ENCODE measurements around the gene MSH3.

DNA sequence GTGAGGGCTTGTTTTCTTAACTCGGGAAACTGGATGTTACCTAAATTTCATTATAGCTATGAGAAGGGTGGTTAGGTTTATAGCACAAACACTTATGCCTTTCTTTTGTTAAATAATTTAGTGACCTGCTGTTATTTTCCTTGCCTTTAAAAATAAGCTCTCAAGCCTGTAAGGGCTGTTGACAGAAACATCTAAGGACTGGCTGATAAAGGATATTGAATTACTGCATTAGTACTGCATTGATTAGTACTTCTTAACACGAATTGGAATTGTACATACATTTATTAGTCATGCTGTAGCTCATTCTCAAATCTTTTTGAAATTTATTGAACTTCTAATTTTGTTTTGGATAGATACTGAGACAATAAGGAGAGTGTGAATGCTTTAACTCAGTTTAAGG lies 85.4 kb downstream of the MSH3 start:
- TF ChIP-seq POLR2A (IDR thresholded peaks at IDR 0.05; ENCODE audit: low read depth, low read length) = no peak
- no peak for TF ChIP-seq POLR2AphosphoS5 (IDR thresholded peaks at IDR 0.05; ENCODE audit: low read depth, low read length)
- TF ChIP-seq TAF1 (IDR thresholded peaks at IDR 0.05; ENCODE audit: borderline replicate concordance, low read depth, low read length) = no peak
